Adrenal gland (tissue), 5 donors: ENCODE results near the gene SAPCD1.

Experiments
- POLR2A ChIP-seq, 2 donors: fragments of 450-650 bp; IDR thresholded peaks; one replicate each; pipeline ENCODE4 v1.6.1; 2017; ENCODE audit warnings: antibody characterized with exemption in 2 of 2, mild to moderate bottlenecking in 2 of 2, moderate library complexity in 1 of 2
- TF ChIP-seq, protein P1 (sequence below), 6 experiments: fragments of 450-650 bp in 4 of 6; fragments of 200-600 bp in 2 of 6; sonication (generic) in 1 of 6; IDR thresholded peaks; 1 replicate in 5 of 6; 2 replicates in 1 of 6; pipeline versions ENCODE4 v1.5.1 to v1.8.0; 2016 to 2021; ENCODE audit warnings: antibody characterized with exemption in 6 of 6, mild to moderate bottlenecking in 2 of 6, moderate library complexity in 1 of 6
- donor health status: DM: no; HTN: no; CAD: no.

DNA sequence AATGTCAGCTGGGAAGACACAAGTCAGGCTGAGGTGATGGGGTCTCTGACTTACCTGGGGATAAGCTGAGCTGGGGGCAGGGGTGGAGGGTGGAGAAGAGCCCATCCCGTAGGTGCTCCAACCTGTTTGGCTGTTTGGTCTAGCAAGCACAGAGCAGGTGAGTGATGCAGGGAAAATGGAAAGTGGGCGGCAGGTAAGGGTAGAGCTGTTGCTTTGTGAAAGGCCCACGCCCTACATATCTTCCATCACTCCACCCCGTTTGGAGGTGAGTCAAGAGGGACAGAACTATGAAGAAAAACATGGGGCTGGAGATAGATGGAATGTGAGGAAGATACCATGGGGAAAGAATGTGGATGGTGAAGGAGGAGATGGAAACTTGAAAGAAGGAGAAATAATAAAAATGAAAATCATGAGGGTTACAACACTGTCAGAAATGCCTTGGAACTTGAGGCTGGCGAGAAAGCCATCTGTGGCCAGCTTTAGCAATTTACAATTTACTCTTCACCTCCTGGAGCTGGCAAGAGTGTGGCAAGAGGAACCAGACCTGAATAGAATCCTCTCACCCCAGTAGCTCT lies 42.2 kb upstream of the SAPCD1 start:
- TF ChIP-seq, protein P1, sequence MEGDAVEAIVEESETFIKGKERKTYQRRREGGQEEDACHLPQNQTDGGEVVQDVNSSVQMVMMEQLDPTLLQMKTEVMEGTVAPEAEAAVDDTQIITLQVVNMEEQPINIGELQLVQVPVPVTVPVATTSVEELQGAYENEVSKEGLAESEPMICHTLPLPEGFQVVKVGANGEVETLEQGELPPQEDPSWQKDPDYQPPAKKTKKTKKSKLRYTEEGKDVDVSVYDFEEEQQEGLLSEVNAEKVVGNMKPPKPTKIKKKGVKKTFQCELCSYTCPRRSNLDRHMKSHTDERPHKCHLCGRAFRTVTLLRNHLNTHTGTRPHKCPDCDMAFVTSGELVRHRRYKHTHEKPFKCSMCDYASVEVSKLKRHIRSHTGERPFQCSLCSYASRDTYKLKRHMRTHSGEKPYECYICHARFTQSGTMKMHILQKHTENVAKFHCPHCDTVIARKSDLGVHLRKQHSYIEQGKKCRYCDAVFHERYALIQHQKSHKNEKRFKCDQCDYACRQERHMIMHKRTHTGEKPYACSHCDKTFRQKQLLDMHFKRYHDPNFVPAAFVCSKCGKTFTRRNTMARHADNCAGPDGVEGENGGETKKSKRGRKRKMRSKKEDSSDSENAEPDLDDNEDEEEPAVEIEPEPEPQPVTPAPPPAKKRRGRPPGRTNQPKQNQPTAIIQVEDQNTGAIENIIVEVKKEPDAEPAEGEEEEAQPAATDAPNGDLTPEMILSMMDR (IDR thresholded peaks at IDR 0.05): no peak
- TF ChIP-seq POLR2A (IDR thresholded peaks at IDR 0.05): no peak
